ENCODE data around the gene ADRA2C.
"Not testable (repeated sequence)": the region's sequence is repeated elsewhere in the genome, so short reads cannot be mapped to it uniquely, and the experiment has no call there.

The ADRA2C gene

GRCh38 chr4:3809028-3809427 is 42.8 kb downstream of the ADRA2C start:
- Histone ChIP-seq H3K9ac (no peak overlapping the region), H3K27ac (no peak overlapping the region), H3K4me1 (peaks cover 5% of the 10 kb centered on the region; the same call in 1 of the 2 replicates), H4K20me1 (no peaks in the 10 kb centered on the region), H3K36me3 (no peaks in the 10 kb centered on the region), H3K4me3 (no peak overlapping the region), H3K9me3 (no peaks in the 10 kb centered on the region), H3K27me3 (no peaks in the 10 kb centered on the region), H3K4me2 (no peak overlapping the region)
- no peak for TF ChIP-seq Cebpa-rat (IDR thresholded peaks at IDR 0.05)

GRCh38 chr4:3809451-3810110 is 43.4 kb downstream of the ADRA2C start:
- no peaks in the 10 kb centered on the region for H3K9me3 ChIP-seq
- peaks cover 5% of the 10 kb centered on the region; the same call in 1 of the 2 replicates for H3K4me1 ChIP-seq
- H3K4me3 ChIP-seq, result no peak overlapping the region
- H3K9ac ChIP-seq, result no peak overlapping the region
- H3K4me2 ChIP-seq, result no peak overlapping the region
- TF ChIP-seq Cebpa-rat (IDR thresholded peaks at IDR 0.05), result no peak
- H3K27ac ChIP-seq, result no peak overlapping the region
- H3K36me3 ChIP-seq, result no peaks in the 10 kb centered on the region
- H3K27me3 ChIP-seq, result no peaks in the 10 kb centered on the region
- H4K20me1 ChIP-seq, result no peaks in the 10 kb centered on the region

- Histone ChIP-seq H4K20me1 (no peaks in the 10 kb centered on the region), H3K4me2 (no peak overlapping the region), H3K4me1 (peaks cover 5% of the 10 kb centered on the region; the same call in 1 of the 2 replicates), H3K4me3 (no peak overlapping the region), H3K27me3 (no peaks in the 10 kb centered on the region), H3K9me3 (no peaks in the 10 kb centered on the region), H3K9ac (no peak overlapping the region), H3K27ac (no peak overlapping the region), H3K36me3 (no peaks in the 10 kb centered on the region)
- no peak for TF ChIP-seq Cebpa-rat (IDR thresholded peaks at IDR 0.05)
These were observed 44.0 kb downstream of the ADRA2C start for GRCh38 chr4:3810111-3810680.

GRCh38 chr4:3810796-3811485 is 44.8 kb downstream of the ADRA2C start:
- no peak overlapping the region for H3K4me3 ChIP-seq
- no peak overlapping the region for H3K9ac ChIP-seq
- H3K27me3 ChIP-seq, result no peaks in the 10 kb centered on the region
- H3K27ac ChIP-seq, result no peak overlapping the region
- no peaks in the 10 kb centered on the region for H3K9me3 ChIP-seq
- TF ChIP-seq Cebpa-rat (IDR thresholded peaks at IDR 0.05), result no peak
- H3K4me1 ChIP-seq, result peaks cover 5% of the 10 kb centered on the region; the same call in 1 of the 2 replicates
- no peaks in the 10 kb centered on the region for H4K20me1 ChIP-seq
- no peaks in the 10 kb centered on the region for H3K36me3 ChIP-seq
- H3K4me2 ChIP-seq, result no peak overlapping the region

- Histone ChIP-seq H3K4me3 (no peak overlapping the region), H4K20me1 (no peaks in the 10 kb centered on the region), H3K9me3 (no peaks in the 10 kb centered on the region), H3K4me1 (peaks cover 3% of the 10 kb centered on the region; the same call in 1 of the 2 replicates), H3K36me3 (no peaks in the 10 kb centered on the region), H3K9ac (no peak overlapping the region), H3K27me3 (no peaks in the 10 kb centered on the region), H3K4me2 (no peak overlapping the region), H3K27ac (no peak overlapping the region)
- TF ChIP-seq Cebpa-rat (IDR thresholded peaks at IDR 0.05), result no peak
These were observed 45.4 kb downstream of the ADRA2C start for GRCh38 chr4:3811621-3812020.

GRCh38 chr4:3812211-3812934 is 46.2 kb downstream of the ADRA2C start:
- Histone ChIP-seq H3K27me3 (no peaks in the 10 kb centered on the region), H3K4me2 (no peak overlapping the region), H3K36me3 (no peaks in the 10 kb centered on the region), H3K9ac (no peak overlapping the region), H3K9me3 (no peaks in the 10 kb centered on the region), H3K4me1 (no peaks in the 10 kb centered on the region), H3K27ac (no peak overlapping the region), H3K4me3 (no peak overlapping the region), H4K20me1 (no peaks in the 10 kb centered on the region)
- TF ChIP-seq Cebpa-rat (IDR thresholded peaks at IDR 0.05), result no peak

GRCh38 chr4:3813151-3814052 is 47.2 kb downstream of the ADRA2C start:
- H3K4me1 ChIP-seq, result no peaks in the 10 kb centered on the region
- H3K27me3 ChIP-seq, result no peaks in the 10 kb centered on the region
- no peak overlapping the region for H3K9ac ChIP-seq
- no peaks in the 10 kb centered on the region for H3K9me3 ChIP-seq
- no peak overlapping the region for H3K4me2 ChIP-seq
- no peaks in the 10 kb centered on the region for H4K20me1 ChIP-seq
- no peaks in the 10 kb centered on the region for H3K36me3 ChIP-seq
- no peak overlapping the region for H3K4me3 ChIP-seq
- TF ChIP-seq Cebpa-rat (IDR thresholded peaks at IDR 0.05), result no peak
- no peak overlapping the region for H3K27ac ChIP-seq

GRCh38 chr4:3814053-3814570 is 47.9 kb downstream of the ADRA2C start:
- no peak for TF ChIP-seq Cebpa-rat (IDR thresholded peaks at IDR 0.05)
- Histone ChIP-seq H3K27me3 (no peaks in the 10 kb centered on the region), H3K4me2 (no peak overlapping the region), H3K4me3 (no peak overlapping the region), H3K4me1 (no peaks in the 10 kb centered on the region), H4K20me1 (no peaks in the 10 kb centered on the region), H3K9me3 (no peaks in the 10 kb centered on the region), H3K9ac (no peak overlapping the region), H3K36me3 (no peaks in the 10 kb centered on the region), H3K27ac (no peak overlapping the region)

- H3K4me3 ChIP-seq, H3K27ac ChIP-seq, H3K27me3 ChIP-seq, H3K9ac ChIP-seq, H3K36me3 ChIP-seq, H3K4me1 ChIP-seq, H3K4me2 ChIP-seq, H3K9me3 ChIP-seq, H4K20me1 ChIP-seq: not testable (repeated sequence)
These were observed 48.7 kb downstream of the ADRA2C start for GRCh38 chr4:3814838-3815237.
